Endothelial cell of umbilical vein (primary cell): ENCODE measurements around the gene RHCE. TPM values are rescaled to one million over a fixed set of nuclear protein-coding genes. Genes with fewer than 3 reads are reported as not detected.

Experiments
- BruUV-seq: library from RNA; stranded (reverse); fragments of 400-500 nt; replicated peaks from 2 replicates; lab custom pipeline; 2021; lab: Mats Ljungman, UMichigan
- CTCF ChIA-PET: fragments of 300-600, 350-600 bp; sonication (Branson Sonifier 250); formaldehyde crosslinking; loops from one replicate; lab custom pipeline; 2021; ENCODE audit warnings: antibody characterized with exemption, inconsistent platforms; lab: Charles Lee
- POLR2A ChIA-PET: fragments of 300-600, 350-600 bp; sonication (Branson Sonifier 250); formaldehyde crosslinking; loops from one replicate; lab custom pipeline; 2021; ENCODE audit warnings: antibody characterized with exemption, inconsistent platforms; lab: Charles Lee
- DNase-seq: peaks from one replicate; pipeline ENCODE4 v3.0.0-alpha.2; 2011; ENCODE audit warnings: low read depth, low spot score
- FAIRE-seq: peaks from 2 replicates; lab custom pipeline; 2011; peaks lifted over from hg19 to GRCh38; lab: Jason Lieb, UNC
- H2AFZ ChIP-seq: 2 replicates; pipeline ENCODE4 v1.6.0; 2012; ENCODE audit warnings: low read depth, low read length, control low read depth, inconsistent platforms
- H3K27ac ChIP-seq: 2 replicates; pipeline ENCODE4 v1.5.1; 2011; ENCODE audit warnings: low read depth, mild to moderate bottlenecking, control low read depth, low read length, moderate library complexity; ENCODE audit not compliant: insufficient read depth
- H3K27me3 ChIP-seq, 2 experiments: 2 replicates each; pipeline versions ENCODE4 v1.6.0 to v1.6.1; 2011; ENCODE audit warnings: low read length in 2 of 2, mixed read lengths in 1 of 2; ENCODE audit not compliant: control insufficient read depth in 2 of 2, insufficient read depth in 2 of 2
- H3K36me3 ChIP-seq, 2 experiments: 2 replicates in 1 of 2; 3 replicates in 1 of 2; pipeline ENCODE4 v1.5.1; 2011; ENCODE audit warnings: low read length in 2 of 2, mild to moderate bottlenecking in 1 of 2, moderate library complexity in 1 of 2; ENCODE audit not compliant: control insufficient read depth in 2 of 2, insufficient read depth in 2 of 2; ENCODE audit errors: extremely low read depth in 1 of 2
- H3K4me1 ChIP-seq: 3 replicates; pipeline ENCODE4 v1.5.1; 2011; ENCODE audit warnings: mild to moderate bottlenecking, low read length; ENCODE audit not compliant: control insufficient read depth, insufficient read depth; ENCODE audit errors: extremely low read depth
- H3K4me2 ChIP-seq: 2 replicates; pipeline ENCODE4 v1.6.1; 2011; ENCODE audit warnings: low read length, control low read depth, mixed read lengths; ENCODE audit not compliant: insufficient read depth
- H3K4me3 ChIP-seq, 3 experiments: fragments of 200-600 bp in 1 of 3; sonication (generic), shearing (Covaris generic) in 1 of 3; replicated peaks in 1 of 3; 2 replicates each; pipeline ENCODE4 v1.5.1; 2011 to 2016; ENCODE audit warnings: control low read depth in 3 of 3, low read length in 3 of 3, mild to moderate bottlenecking in 2 of 3, inconsistent platforms in 1 of 3, low read depth in 1 of 3, moderate library complexity in 1 of 3; ENCODE audit not compliant: insufficient read depth in 1 of 3
- H3K79me2 ChIP-seq: 2 replicates; pipeline ENCODE4 v1.6.0; 2012; ENCODE audit warnings: low read length, inconsistent platforms; ENCODE audit not compliant: control insufficient read depth, insufficient read depth
- H3K9ac ChIP-seq: replicated peaks from 2 replicates; pipeline ENCODE3; 2011; ENCODE audit warnings: low read length, control low read depth; ENCODE audit not compliant: insufficient read depth; ENCODE audit errors: extremely low read depth
- H3K9me1 ChIP-seq: replicated peaks from 3 replicates; pipeline ENCODE4 v1.6.0; 2011; ENCODE audit warnings: mild to moderate bottlenecking, low read length; ENCODE audit not compliant: control insufficient read depth, insufficient read depth; ENCODE audit errors: extremely low read depth
- H3K9me3 ChIP-seq: replicated peaks from 2 replicates; pipeline ENCODE4 v1.5.1; 2012; ENCODE audit warnings: low read length, inconsistent platforms; ENCODE audit not compliant: control insufficient read depth, insufficient read depth
- H4K20me1 ChIP-seq: replicated peaks from 2 replicates; pipeline ENCODE3; 2011; ENCODE audit warnings: mild to moderate bottlenecking, low read length; ENCODE audit not compliant: control insufficient read depth, insufficient read depth; ENCODE audit errors: extremely low read depth
- EZH2 ChIP-seq: IDR thresholded peaks from 2 replicates; pipeline ENCODE4 v1.6.1; 2012; ENCODE audit warnings: borderline replicate concordance, low read depth, mild to moderate bottlenecking, moderate library complexity, low read length, inconsistent platforms; ENCODE audit not compliant: severe bottlenecking
- FOS ChIP-seq: IDR thresholded peaks from 2 replicates; pipeline ENCODE4 v1.6.1; 2011; ENCODE audit warnings: mild to moderate bottlenecking, low read length, moderate library complexity, borderline replicate concordance; ENCODE audit not compliant: insufficient read depth
- GATA2 ChIP-seq: IDR thresholded peaks from 2 replicates; pipeline ENCODE4 v1.7.0; 2011; ENCODE audit warnings: low read depth, mild to moderate bottlenecking, moderate library complexity, mixed read lengths, low read length; ENCODE audit not compliant: insufficient read length, insufficient read depth
- JUN ChIP-seq: IDR thresholded peaks from 2 replicates; pipeline ENCODE4 v1.6.1; 2011; ENCODE audit warnings: borderline replicate concordance, low read depth; ENCODE audit not compliant: insufficient read length, insufficient read depth
- MYC ChIP-seq: IDR thresholded peaks from one replicate; pipeline ENCODE4 v1.6.1; 2011; ENCODE audit warnings: mild to moderate bottlenecking, low read depth, low read length
- POLR2A ChIP-seq: IDR thresholded peaks from 2 replicates; pipeline ENCODE4 v1.6.1; 2012; ENCODE audit warnings: low read depth, mild to moderate bottlenecking, control low read depth, low read length
- POLR2AphosphoS5 ChIP-seq: IDR thresholded peaks from 2 replicates; pipeline ENCODE4 v1.6.1; 2012; ENCODE audit warnings: low read depth, mild to moderate bottlenecking, control low read depth, low read length, moderate library complexity; ENCODE audit not compliant: insufficient read depth
- dilution Hi-C: fragments of 300-500 bp; cut with MboI; formaldehyde crosslinking; loops from one replicate; pipeline ENCODE4 v1.15.0; 2019; ENCODE audit warnings: low sequenced_read_pairs; ENCODE audit not compliant: extremely low pct_ligation_motif_present
- intact Hi-C: fragments of 100-400 bp; cut with micrococcal nuclease; formaldehyde crosslinking; loops from one replicate; pipeline ENCODE4 v1.10.0; 2022
- polyA plus RNA-seq, 4 experiments: library from polyadenylated mRNA; depleted of rRNA in 3 of 4; stranded (reverse) in 3 of 4; unstranded in 1 of 4; fragments of >200 nt; gene quantifications; 2 replicates each; pipeline versions ENCODE4 v1.2.1 to v1.2.3, GENCODE V29; 2011 to 2012; ENCODE audit warnings: missing spikeins in 1 of 4
- total RNA-seq: library from RNA; stranded (reverse); gene quantifications from 2 replicates; pipeline ENCODE4 v1.2.3, GENCODE V29; 2021
- TF ChIP-seq, protein P1 (sequence below), 2 donors: IDR thresholded peaks; 1 replicate in 1 of 2; 2 replicates in 1 of 2; pipeline ENCODE4 v1.5.1; 2011; ENCODE audit warnings: low read length in 2 of 2, mild to moderate bottlenecking in 2 of 2, moderate library complexity in 2 of 2, control low read depth in 1 of 2, inconsistent platforms in 1 of 2, low read depth in 1 of 2; ENCODE audit not compliant: insufficient read depth in 1 of 2; ENCODE audit errors: extremely low read depth in 1 of 2
- TF ChIP-seq, protein P2 (sequence below): IDR thresholded peaks from 2 replicates; pipeline ENCODE4 v1.6.1; 2011; ENCODE audit not compliant: insufficient read depth, insufficient read length

RHCE gene
- total and polyA plus RNA-seq, 2 donors (not counting 3 experiments of a cell fraction or from before 2014, with no cell fraction given) = 0.07 TPM; not detected in 1

DNA sequence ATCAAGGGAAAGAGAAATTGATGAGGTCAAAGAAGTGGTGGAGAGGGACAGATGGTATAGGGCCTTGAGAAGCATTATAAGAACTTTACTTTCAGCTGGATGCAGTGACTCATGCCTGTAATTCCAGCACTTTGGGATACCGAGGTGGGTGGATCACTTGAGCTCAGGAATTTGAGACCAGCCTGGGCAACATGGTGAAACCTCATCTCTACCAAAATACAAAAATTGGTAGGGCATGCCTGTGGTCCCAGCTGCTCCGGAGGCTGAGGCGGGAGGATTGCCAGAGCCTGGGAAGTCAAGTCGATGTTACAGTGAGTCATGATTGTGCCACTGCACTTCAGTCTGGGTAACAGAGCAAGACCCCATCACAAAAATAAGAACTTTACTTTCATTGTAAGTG lies 76.8 kb downstream of the RHCE start:
- Histone ChIP-seq H3K27me3 (no peaks in the 10 kb centered on the region), H3K4me3 (no peak overlapping the region), H3K79me2 (peaks cover 58% of the 10 kb centered on the region), H3K4me2 (no peak overlapping the region), H3K27ac (no peak overlapping the region), H3K36me3 (peaks cover 4 to 6% of the 10 kb centered on the region in 2 experiments), H3K9ac (no peak overlapping the region), H3K9me1 (no peaks in the 10 kb centered on the region), H4K20me1 (peaks cover 6% of the 10 kb centered on the region), H3K9me3 (no peaks in the 10 kb centered on the region), H2AFZ (no peak overlapping the region), H3K4me1 (peaks cover 15% of the 10 kb centered on the region)
- intact Hi-C loops = no loop called here
- CTCF ChIA-PET = no interaction called here
- FAIRE-seq (no peak), DNase-seq (no peak)
- TF ChIP-seq MYC = no peak
- no peak for TF ChIP-seq POLR2AphosphoS5
- no peak for TF ChIP-seq JUN
- TF ChIP-seq, protein P1, sequence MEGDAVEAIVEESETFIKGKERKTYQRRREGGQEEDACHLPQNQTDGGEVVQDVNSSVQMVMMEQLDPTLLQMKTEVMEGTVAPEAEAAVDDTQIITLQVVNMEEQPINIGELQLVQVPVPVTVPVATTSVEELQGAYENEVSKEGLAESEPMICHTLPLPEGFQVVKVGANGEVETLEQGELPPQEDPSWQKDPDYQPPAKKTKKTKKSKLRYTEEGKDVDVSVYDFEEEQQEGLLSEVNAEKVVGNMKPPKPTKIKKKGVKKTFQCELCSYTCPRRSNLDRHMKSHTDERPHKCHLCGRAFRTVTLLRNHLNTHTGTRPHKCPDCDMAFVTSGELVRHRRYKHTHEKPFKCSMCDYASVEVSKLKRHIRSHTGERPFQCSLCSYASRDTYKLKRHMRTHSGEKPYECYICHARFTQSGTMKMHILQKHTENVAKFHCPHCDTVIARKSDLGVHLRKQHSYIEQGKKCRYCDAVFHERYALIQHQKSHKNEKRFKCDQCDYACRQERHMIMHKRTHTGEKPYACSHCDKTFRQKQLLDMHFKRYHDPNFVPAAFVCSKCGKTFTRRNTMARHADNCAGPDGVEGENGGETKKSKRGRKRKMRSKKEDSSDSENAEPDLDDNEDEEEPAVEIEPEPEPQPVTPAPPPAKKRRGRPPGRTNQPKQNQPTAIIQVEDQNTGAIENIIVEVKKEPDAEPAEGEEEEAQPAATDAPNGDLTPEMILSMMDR (IDR thresholded peaks at IDR 0.05; ENCODE audit: extremely low read depth in 1 of 2, insufficient read depth in 1 of 2, low read depth in 1 of 2, low read length in 2 of 2) = no peak
- no peak for TF ChIP-seq FOS
- no peak for TF ChIP-seq EZH2
- TF ChIP-seq POLR2A = no peak
- TF ChIP-seq, protein P2, sequence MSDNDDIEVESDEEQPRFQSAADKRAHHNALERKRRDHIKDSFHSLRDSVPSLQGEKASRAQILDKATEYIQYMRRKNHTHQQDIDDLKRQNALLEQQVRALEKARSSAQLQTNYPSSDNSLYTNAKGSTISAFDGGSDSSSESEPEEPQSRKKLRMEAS = no peak
- TF ChIP-seq GATA2 = no peak
- BruUV-seq = no TSS peak
- POLR2A ChIA-PET = no interaction called here
- dilution Hi-C loops = no loop called here
